C4-2B (cell line): ENCODE results near the gene DENND4A.

ENCODE experiments used
- CTCF ChIP-seq: fragments of 450-650 bp; conservative IDR thresholded peaks from 2 replicates; pipeline ENCODE4 v1.5.1; 2017; ENCODE audit warnings: mild to moderate bottlenecking
- ZFX ChIP-seq: fragments of 450-650 bp; IDR thresholded peaks from 2 replicates; pipeline ENCODE4 v1.6.1; 2017

- no peak for TF ChIP-seq CTCF
- TF ChIP-seq ZFX, result no peak
Measured at GRCh38 chr15:65747265-65747664, 44.8 kb downstream of the DENND4A start.
